IPS-20b (cell line): ENCODE data around the gene ZNF700.
"Not testable (repeated sequence)": the region's sequence is repeated elsewhere in the genome, so short reads cannot be mapped to it uniquely, and the experiment has no call there.

ENCODE experiments used
- H3K27ac ChIP-seq: one replicate; pipeline ENCODE4 v1.5.1; 2013; ENCODE audit warnings: low read length
- H3K27me3 ChIP-seq: 2 replicates; pipeline ENCODE4 v1.6.1; 2013; ENCODE audit warnings: mild to moderate bottlenecking, low read length, inconsistent platforms; ENCODE audit not compliant: insufficient read depth
- H3K36me3 ChIP-seq: 2 replicates; pipeline ENCODE4 v1.6.1; 2013; ENCODE audit warnings: low read depth, mild to moderate bottlenecking, inconsistent platforms, low read length, moderate library complexity; ENCODE audit not compliant: insufficient read depth
- H3K4me1 ChIP-seq: 2 replicates; pipeline ENCODE4 v1.6.1; 2013; ENCODE audit warnings: mild to moderate bottlenecking, control low read depth, inconsistent platforms, low read length, moderate library complexity; ENCODE audit not compliant: insufficient read depth
- H3K4me3 ChIP-seq: 2 replicates; pipeline ENCODE4 v1.5.1; 2013; ENCODE audit warnings: mild to moderate bottlenecking, low read length, inconsistent platforms
- H3K9ac ChIP-seq: 2 replicates; pipeline ENCODE4 v1.6.1; 2013; ENCODE audit warnings: low read depth, mild to moderate bottlenecking, inconsistent platforms, low read length, moderate library complexity
- H3K9me3 ChIP-seq: 2 replicates; pipeline ENCODE4 v1.6.1; 2013; ENCODE audit warnings: mild to moderate bottlenecking, low read depth, low read length, inconsistent platforms; ENCODE audit not compliant: insufficient read depth

Gene ZNF700

DNA sequence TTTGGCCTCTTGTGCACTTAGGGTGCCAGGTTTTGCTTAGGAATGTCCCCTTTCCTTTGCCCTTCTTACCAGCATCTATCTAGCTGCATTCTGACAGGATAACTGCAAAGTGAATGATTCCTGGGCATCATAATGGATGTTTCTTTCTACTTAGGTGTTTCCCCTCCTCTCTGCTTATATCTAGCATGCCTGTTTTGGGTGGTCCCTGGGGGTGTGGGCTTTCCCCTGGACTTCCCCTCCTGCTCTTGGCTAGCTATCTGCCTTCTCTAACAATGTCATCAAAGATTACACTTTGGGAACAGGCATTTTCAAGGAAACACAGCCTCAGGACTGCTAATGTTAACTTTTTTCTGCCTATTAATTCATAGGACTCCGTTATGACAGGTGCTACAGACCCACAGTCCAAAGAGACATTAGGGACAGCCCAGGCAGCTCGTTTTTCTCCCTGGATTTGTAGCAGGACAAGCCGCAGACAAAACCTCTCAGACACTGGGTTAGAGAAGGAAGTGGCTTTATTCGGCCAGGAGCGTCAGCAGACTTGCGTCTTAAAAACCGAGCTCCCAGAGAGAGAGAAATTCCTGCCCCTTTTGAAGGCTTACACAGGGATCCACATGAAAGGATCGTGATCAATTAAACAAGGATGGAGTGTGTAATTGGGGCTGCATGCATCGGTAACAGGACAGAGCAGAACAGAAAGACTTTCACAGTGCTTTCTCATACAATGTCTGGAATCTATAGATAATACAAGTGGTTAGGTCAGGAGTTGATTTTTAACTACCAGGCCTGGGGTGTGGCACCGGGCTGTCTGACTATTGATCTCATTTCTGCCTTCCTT lies 17.3 kb downstream of the ZNF700 start:
- no peak overlapping the region for H3K27ac ChIP-seq
- no peaks in the 10 kb centered on the region for H3K27me3 ChIP-seq
- H3K36me3 ChIP-seq = peaks cover 11% of the 10 kb centered on the region
- H3K4me1 ChIP-seq = no peaks in the 10 kb centered on the region
- no peak overlapping the region for H3K9ac ChIP-seq
- H3K9me3 ChIP-seq = peaks cover 76% of the 10 kb centered on the region
- H3K4me3 ChIP-seq = no peak overlapping the region

DNA sequence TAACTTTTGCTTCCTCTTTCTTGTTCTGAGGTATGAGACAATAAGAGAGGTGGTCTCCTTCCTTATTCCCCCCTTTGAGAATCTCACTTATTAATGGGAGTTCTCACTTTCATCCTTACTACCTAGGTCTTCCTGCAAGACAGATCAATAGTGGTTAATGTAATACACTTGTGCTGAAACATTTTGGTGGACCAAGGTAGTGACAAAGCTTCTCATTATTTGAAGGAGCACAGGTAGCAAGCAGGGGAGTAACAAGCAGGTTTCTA lies 17.9 kb downstream of the ZNF700 start:
- no peak overlapping the region for H3K4me3 ChIP-seq
- H3K4me1 ChIP-seq = no peaks in the 10 kb centered on the region
- H3K36me3 ChIP-seq = peaks cover 17% of the 10 kb centered on the region
- peaks cover 78% of the 10 kb centered on the region for H3K9me3 ChIP-seq
- H3K27ac ChIP-seq = no peak overlapping the region
- no peaks in the 10 kb centered on the region for H3K27me3 ChIP-seq
- H3K9ac ChIP-seq = no peak overlapping the region

DNA sequence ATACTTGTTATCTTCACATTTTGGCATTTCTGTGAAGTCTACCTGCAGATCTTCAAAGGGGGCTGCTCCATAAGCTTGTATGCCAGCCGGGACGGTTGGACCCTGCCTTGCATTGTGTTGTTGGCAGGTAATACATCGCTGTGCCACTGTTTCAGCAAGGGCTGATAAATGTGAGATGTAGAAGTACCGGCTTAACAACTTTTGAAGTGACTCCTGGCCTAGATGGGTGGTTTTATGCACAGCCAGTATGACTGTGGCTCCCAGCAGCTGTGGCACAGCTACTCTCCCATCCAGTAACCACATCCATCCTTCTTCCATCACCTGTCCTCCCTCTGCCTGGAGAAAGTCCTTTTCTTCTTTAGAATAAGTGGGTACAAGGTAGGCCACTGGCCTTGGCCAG lies 19.7 kb downstream of the ZNF700 start:
- Histone ChIP-seq H3K27me3 (no peaks in the 10 kb centered on the region), H3K4me3 (no peak overlapping the region; the same call in 1 of the 2 replicates), H3K4me1 (no peaks in the 10 kb centered on the region), H3K27ac (no peak overlapping the region), H3K9ac (no peak overlapping the region), H3K9me3 (peaks cover 87% of the 10 kb centered on the region), H3K36me3 (peaks cover 34% of the 10 kb centered on the region)

DNA sequence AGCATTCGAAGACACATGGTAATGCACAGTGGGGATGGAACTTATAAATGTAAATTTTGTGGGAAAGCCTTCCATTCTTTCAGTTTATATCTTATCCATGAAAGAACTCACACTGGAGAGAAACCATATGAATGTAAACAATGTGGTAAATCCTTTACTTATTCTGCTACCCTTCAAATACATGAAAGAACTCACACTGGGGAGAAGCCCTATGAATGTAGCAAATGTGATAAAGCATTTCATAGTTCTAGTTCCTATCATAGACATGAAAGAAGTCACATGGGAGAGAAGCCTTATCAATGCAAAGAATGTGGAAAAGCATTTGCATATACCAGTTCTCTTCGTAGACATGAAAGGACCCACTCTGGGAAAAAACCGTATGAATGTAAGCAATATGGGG lies 23.7 kb downstream of the ZNF700 start:
- Histone ChIP-seq H3K27me3 (no peaks in the 10 kb centered on the region), H3K36me3 (peaks cover 58% of the 10 kb centered on the region), H3K9ac (no peak overlapping the region), H3K27ac (no peak overlapping the region), H3K4me3 (0 out of 2 replicates have a peak overlapping the region, but pooled peaks have one; percentile 25), H3K4me1 (no peaks in the 10 kb centered on the region), H3K9me3 (peaks cover 100% of the 10 kb centered on the region)

DNA sequence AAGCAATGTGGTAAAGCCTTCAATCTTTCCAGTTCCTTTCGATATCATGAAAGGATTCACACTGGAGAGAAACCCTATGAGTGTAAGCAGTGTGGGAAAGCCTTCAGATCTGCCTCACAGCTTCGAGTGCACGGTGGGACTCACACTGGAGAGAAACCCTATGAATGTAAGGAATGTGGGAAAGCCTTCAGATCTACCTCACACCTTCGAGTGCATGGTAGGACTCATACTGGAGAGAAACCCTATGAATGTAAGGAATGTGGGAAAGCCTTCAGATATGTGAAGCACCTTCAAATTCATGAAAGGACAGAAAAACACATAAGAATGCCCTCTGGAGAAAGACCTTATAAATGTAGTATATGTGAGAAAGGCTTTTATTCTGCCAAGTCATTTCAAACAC lies 24.3 kb downstream of the ZNF700 start:
- Histone ChIP-seq H3K36me3 (peaks cover 58% of the 10 kb centered on the region), H3K4me1 (no peaks in the 10 kb centered on the region), H3K9me3 (peaks cover 100% of the 10 kb centered on the region), H3K27ac (no peak overlapping the region), H3K27me3 (no peaks in the 10 kb centered on the region), H3K4me3 (peak overlapping the region; percentile 8; the same call in 1 of the 2 replicates), H3K9ac (no peak overlapping the region)

DNA sequence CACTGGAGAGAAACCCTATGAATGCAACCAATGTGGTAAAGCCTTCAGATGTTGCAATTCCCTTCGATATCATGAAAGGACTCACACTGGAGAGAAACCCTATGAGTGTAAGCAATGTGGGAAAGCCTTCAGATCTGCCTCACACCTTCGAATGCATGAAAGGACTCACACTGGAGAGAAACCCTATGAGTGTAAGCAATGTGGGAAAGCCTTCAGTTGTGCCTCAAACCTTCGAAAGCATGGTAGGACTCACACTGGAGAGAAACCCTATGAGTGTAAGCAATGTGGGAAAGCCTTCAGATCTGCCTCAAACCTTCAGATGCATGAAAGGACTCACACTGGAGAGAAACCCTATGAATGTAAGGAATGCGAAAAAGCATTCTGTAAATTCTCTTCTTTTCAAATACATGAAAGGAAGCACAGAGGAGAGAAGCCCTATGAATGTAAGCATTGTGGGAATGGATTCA lies 24.7 kb downstream of the ZNF700 start:
- Histone ChIP-seq H3K4me3 (peak overlapping the region; percentile 49), H3K9me3 (peaks cover 97% of the 10 kb centered on the region), H3K36me3 (peaks cover 58% of the 10 kb centered on the region)
- not testable (repeated sequence) for H3K4me1 ChIP-seq, H3K9ac ChIP-seq, H3K27me3 ChIP-seq, H3K27ac ChIP-seq

DNA sequence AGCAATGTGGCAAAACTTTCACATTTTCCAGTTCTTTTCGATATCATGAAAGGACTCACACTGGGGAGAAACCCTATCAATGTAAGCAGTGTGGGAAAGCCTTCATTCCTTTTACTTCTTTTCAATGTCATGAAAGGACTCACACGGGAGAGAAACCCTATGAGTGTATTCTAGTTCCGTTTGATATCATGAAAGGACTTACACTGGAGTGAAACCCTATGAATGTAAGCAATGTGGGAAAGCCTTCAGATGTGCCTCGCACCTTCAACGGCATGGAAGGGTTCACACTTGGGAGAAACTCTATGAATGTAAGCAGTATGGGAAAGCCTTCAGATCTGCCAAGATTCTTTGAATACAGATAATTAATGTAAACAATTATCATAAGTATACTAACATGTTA lies 25.4 kb downstream of the ZNF700 start:
- H3K36me3 ChIP-seq = peaks cover 58% of the 10 kb centered on the region

DNA sequence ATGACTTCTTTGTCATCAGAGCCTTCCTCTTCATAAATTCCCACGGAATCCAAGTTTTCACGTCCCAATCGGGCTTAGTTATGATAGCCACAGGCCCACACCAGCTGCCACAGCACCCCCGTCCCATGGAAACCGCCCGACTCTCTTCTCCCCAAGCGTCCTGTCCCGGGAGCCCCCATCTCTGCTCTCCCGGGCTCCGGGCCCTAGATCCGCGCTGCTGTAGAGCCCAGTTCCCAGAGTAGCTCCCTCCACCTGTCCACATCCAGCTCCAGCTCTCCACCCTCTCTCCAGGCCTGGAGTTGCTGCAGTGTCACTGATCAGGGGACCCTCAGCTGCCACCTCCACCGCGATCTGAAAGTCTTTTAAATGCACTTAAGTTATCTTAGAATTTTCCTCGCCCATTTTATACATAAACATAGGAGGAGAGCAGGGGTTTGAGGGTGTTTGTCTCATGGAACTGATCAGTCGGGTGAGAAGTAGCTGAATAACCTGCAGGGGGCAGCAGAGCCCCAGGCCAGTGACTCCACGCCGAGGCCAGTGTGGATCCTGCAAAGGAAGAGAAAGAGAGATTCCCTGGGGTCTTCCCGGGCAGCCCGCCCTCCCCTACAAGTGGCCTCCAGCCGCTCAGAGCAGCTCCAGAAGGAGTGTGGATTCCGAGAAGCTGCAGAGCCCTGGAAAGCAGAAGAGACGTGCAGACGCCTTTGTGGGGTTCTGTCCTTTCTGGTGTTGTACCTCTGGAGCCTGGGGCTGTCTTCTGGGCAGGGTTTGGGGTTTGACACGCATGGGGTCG lies 38.9 kb downstream of the ZNF700 start:
- no peaks in the 10 kb centered on the region for H3K36me3 ChIP-seq
- no peak overlapping the region for H3K27ac ChIP-seq
- H3K9ac ChIP-seq = no peak overlapping the region
- H3K27me3 ChIP-seq = peaks cover 18% of the 10 kb centered on the region; the same call in 1 of the 2 replicates
- peaks cover 6% of the 10 kb centered on the region; the same call in 1 of the 2 replicates for H3K4me1 ChIP-seq
- H3K9me3 ChIP-seq = peaks cover 6% of the 10 kb centered on the region; the same call in 1 of the 2 replicates
- H3K4me3 ChIP-seq = peak overlapping the region; percentile 84; the same call in 1 of the 2 replicates

More for the DNA sequence above, 25.4 kb downstream of the ZNF700 start:
- Histone ChIP-seq H3K9me3 (peaks cover 93% of the 10 kb centered on the region), H3K27me3 (no peaks in the 10 kb centered on the region), H3K4me1 (no peaks in the 10 kb centered on the region), H3K4me3 (peak overlapping the region; percentile 49), H3K27ac (no peak overlapping the region), H3K9ac (no peak overlapping the region)

DNA sequence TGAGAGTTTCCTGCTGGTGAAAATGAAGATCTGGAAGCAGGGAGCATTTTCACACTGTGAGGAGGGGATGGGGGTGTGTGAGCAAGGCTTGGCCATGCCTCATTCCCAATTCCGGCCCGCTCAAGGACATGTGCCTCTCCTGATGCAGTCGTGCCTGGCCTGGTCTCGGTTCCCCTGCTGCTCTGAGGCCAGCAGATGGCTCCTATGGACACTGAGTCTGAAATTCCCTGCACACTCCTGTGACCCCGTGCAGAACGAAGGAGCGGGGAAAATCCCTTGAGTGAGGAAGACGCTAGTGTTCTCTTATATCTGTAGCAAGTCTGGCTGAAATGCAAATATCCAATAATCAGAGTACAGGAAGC lies 39.6 kb downstream of the ZNF700 start:
- Histone ChIP-seq H3K27ac (no peak overlapping the region), H3K9me3 (peaks cover 5% of the 10 kb centered on the region), H3K27me3 (peaks cover 18% of the 10 kb centered on the region; the same call in 1 of the 2 replicates), H3K4me3 (peak overlapping the region; percentile 84; the same call in 1 of the 2 replicates), H3K36me3 (no peaks in the 10 kb centered on the region), H3K9ac (no peak overlapping the region), H3K4me1 (peaks cover 6% of the 10 kb centered on the region; the same call in 1 of the 2 replicates)

DNA sequence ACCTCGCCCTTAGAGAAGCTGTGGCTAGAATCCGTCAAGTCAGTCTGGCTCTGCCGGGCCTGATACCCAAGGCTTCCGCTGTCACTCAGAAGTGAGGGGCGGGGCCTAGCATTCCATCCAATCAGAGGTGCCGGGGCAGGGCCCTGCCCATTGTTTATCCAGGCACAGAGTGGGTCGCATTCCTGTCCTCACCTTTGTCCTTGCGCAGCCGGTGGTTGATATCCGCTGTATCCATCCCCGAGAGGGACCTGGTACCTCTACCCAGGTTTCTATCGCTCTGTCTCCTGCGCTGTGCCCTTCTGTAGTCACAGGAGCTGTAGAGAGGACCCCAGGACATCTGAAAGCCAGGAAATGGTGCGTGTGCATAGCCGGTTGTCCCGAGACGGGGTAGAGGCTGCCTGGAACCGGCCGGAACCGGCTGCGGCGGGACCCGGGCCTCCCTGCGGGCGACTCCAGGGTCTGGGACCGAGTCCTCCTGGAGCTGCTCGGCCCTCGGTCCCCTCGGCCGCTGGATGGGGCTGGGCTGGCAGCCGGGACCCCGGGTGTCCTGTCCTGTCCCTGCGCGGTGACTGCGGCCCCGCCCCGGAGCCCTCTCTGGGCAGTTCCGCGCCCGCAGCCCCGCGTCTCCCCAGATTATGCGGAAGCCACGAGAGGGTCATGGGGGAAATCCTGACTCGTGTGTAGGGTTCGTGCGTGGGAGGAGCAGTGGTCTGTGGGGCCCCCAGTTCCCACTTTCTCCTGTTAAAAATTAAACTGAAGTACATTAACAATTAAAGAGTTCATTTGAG lies 40.1 kb downstream of the ZNF700 start, which contains the start of gene ZNF763:
Gene ZNF763, plus strand, starts transcription at position 183 of the 788 bp plus-strand sequence. Its CDS starts 169 bp downstream, at position 352.
- Histone ChIP-seq H3K9ac (peak within 1 kb of the TSS; percentile 73), H3K4me3 (peak within 1 kb of the TSS; percentile 84)

DNA sequence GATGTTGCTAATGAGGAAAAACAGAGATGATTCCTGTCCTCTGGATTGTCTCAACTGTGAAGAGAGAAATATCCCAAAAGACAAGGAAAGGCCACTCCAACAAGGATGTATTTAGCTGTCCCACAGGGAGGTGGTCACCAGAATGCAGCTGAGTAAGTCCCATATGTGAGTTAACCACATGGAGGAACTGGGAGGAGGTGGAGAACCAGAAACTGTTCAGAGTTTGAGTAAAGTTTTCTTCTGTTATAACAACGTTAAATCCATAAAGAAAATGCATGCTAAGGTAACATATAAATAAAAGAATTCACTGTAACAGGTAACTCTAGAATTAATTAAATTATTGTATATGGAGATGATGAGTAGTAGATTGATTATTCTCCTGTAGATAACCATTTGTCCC lies 45.3 kb downstream of the ZNF700 start:
- H3K9ac ChIP-seq = no peak overlapping the region
- peaks cover 18% of the 10 kb centered on the region; the same call in 1 of the 2 replicates for H3K27me3 ChIP-seq
- no peak overlapping the region for H3K4me3 ChIP-seq
- H3K9me3 ChIP-seq = peaks cover 5% of the 10 kb centered on the region; the same call in 1 of the 2 replicates
- H3K36me3 ChIP-seq = no peaks in the 10 kb centered on the region
- no peaks in the 10 kb centered on the region for H3K4me1 ChIP-seq
- no peak overlapping the region for H3K27ac ChIP-seq

More for the DNA sequence above, 40.1 kb downstream of the ZNF700 start, which contains the start of gene ZNF763:
- H3K4me1 ChIP-seq = peaks cover 6% of the 10 kb centered on the region; the same call in 1 of the 2 replicates
- peaks cover 18% of the 10 kb centered on the region; the same call in 1 of the 2 replicates for H3K27me3 ChIP-seq
- H3K36me3 ChIP-seq = no peaks in the 10 kb centered on the region
- no peak within 1 kb of the TSS for H3K27ac ChIP-seq
- H3K9me3 ChIP-seq = no peaks in the 10 kb centered on the region; the same call in none of the 2 replicates
